Type B pancreatic cell (in vitro differentiated cells): Measurements from ENCODE around the gene SCAMP1. TPM values are rescaled to one million over a fixed set of nuclear protein-coding genes. Genes with fewer than 3 reads are reported as not detected.

Source experiments
- DNase-seq: peaks from one replicate; pipeline ENCODE4 v3.0.0; 2021; ENCODE audit warnings: mixed read lengths; ENCODE audit not compliant: unreplicated experiment; ENCODE audit errors: extremely low spot score
- H3K27ac Mint-ChIP-seq: 2 replicates; pipeline ENCODE4 v1.8.0; 2021; ENCODE audit warnings: mild to moderate bottlenecking, mixed read lengths
- H3K27me3 Mint-ChIP-seq: 2 replicates; pipeline ENCODE4 v1.8.0; 2021; ENCODE audit warnings: mixed read lengths
- H3K36me3 Mint-ChIP-seq: 2 replicates; pipeline ENCODE4 v1.8.0; 2021; ENCODE audit warnings: mixed read lengths
- H3K4me1 Mint-ChIP-seq: one replicate; pipeline ENCODE4 v1.8.0; 2021; ENCODE audit warnings: mixed read lengths; ENCODE audit not compliant: unreplicated experiment
- H3K4me3 Mint-ChIP-seq: 2 replicates; pipeline ENCODE4 v1.8.0; 2021; ENCODE audit warnings: mild to moderate bottlenecking, mixed read lengths
- H3K9me3 Mint-ChIP-seq: 2 replicates; pipeline ENCODE4 v1.8.0; 2021; ENCODE audit warnings: mixed read lengths
- total RNA-seq: library from RNA; stranded (reverse); gene quantifications from 2 replicates; pipeline ENCODE4 v1.2.1, GENCODE V29; 2021; ENCODE audit warnings: low replicate concordance
- TF ChIP-seq, protein P1 (sequence below): fragments of 200-600 bp; sonication (generic); conservative IDR thresholded peaks from 2 replicates; pipeline ENCODE4 v1.5.0; 2021; ENCODE audit warnings: antibody characterized with exemption, mild to moderate bottlenecking

The SCAMP1 gene
- total RNA-seq, 1 donor from 2014 or later: 50.8 TPM

DNA sequence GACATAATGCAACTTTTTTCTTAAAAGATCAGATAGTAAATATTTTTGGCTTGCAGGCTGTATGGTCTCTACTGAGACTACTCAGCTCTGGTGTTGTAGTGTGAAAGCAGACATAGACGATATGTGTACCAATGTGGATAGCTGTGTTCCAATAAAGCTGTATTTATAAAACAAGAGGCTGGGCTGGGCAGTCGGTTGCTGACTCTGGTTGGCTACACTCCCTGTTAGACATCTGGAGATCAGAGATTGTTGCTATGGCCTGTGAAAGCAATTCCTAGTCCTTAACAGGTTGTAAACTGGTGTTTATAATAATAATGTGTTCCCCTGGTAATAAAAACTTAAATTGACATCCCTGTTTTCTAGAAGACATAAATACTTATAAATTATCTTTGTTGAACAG, 24.4 kb upstream of the SCAMP1 start:
- Mint-ChIP-seq H3K4me3 (no peak overlapping the region), H3K9me3 (no peaks in the 10 kb centered on the region), H3K27me3 (no peaks in the 10 kb centered on the region), H3K27ac (no peak overlapping the region), H3K4me1 (peaks cover 16% of the 10 kb centered on the region), H3K36me3 (no peaks in the 10 kb centered on the region)
- no peak for DNase-seq
- TF ChIP-seq, protein P1, sequence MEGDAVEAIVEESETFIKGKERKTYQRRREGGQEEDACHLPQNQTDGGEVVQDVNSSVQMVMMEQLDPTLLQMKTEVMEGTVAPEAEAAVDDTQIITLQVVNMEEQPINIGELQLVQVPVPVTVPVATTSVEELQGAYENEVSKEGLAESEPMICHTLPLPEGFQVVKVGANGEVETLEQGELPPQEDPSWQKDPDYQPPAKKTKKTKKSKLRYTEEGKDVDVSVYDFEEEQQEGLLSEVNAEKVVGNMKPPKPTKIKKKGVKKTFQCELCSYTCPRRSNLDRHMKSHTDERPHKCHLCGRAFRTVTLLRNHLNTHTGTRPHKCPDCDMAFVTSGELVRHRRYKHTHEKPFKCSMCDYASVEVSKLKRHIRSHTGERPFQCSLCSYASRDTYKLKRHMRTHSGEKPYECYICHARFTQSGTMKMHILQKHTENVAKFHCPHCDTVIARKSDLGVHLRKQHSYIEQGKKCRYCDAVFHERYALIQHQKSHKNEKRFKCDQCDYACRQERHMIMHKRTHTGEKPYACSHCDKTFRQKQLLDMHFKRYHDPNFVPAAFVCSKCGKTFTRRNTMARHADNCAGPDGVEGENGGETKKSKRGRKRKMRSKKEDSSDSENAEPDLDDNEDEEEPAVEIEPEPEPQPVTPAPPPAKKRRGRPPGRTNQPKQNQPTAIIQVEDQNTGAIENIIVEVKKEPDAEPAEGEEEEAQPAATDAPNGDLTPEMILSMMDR: no peak

DNA sequence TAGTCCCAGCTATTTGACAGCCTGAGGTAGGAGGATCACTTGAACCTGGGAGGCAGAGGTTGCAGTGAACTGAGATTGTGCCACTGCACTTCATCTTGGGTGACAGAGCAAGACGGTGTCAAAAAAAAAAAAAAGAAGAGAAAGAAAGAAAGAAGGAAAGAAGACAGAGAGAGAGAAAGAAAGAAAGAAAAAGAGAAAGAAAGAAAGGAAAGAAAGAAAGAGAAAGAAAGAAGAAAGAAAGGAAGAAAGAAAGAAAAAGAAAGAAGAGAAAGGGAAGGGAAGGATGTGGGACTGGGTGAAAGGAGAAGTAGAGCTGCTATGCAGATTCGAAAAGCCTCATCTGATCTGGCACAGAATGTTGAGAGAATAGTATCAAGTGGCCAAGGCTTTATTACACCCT, 23.7 kb upstream of the SCAMP1 start:
- TF ChIP-seq, protein P1: no peak
- Mint-ChIP-seq H3K9me3 (no peaks in the 10 kb centered on the region), H3K27me3 (no peaks in the 10 kb centered on the region), H3K27ac (no peak overlapping the region), H3K36me3 (no peaks in the 10 kb centered on the region), H3K4me3 (no peak overlapping the region), H3K4me1 (peaks cover 11% of the 10 kb centered on the region)
- no peak for DNase-seq

DNA sequence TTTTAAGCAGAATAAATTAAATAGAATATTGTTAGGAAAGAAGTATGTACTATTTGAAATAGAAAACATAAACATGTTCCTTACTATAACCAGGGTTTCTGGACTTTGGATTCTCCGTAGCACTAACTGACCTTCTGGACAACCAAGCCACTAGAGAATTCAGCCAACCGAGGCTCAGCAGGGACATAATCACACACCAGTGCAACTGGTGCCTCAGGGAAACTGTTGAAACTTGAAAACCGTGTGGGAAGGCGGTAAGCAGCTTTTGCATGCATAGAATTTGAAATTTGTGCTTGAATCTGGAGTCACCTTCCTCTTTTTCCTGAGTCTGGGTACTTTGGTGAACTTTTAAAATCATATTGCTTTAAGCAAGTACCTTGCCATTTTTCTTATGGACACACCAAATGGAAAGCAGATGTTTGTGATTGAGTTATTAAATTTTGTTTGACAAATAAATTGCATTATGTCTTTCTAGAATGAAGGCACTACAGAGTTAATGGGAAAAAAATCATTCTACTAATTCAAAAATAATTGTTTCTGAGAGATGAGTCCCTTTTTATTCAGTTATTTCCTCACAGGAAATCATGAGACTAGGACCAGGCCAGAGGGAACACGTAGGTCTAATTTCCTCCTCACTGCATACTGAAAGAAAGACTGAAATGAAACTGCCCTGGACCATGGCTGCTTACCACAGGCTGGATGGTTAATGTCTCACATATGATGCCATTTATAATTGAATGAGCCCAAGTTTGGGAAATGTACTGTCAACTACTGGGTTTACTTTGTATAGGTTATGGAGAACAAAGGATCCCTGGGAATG, 20.6 kb upstream of the SCAMP1 start:
- Mint-ChIP-seq H3K4me3 (no peak overlapping the region), H3K4me1 (peaks cover 9% of the 10 kb centered on the region), H3K27ac (no peak overlapping the region), H3K27me3 (no peaks in the 10 kb centered on the region), H3K9me3 (no peaks in the 10 kb centered on the region), H3K36me3 (no peaks in the 10 kb centered on the region)
- DNase-seq: no peak
- TF ChIP-seq, protein P1: no peak

DNA sequence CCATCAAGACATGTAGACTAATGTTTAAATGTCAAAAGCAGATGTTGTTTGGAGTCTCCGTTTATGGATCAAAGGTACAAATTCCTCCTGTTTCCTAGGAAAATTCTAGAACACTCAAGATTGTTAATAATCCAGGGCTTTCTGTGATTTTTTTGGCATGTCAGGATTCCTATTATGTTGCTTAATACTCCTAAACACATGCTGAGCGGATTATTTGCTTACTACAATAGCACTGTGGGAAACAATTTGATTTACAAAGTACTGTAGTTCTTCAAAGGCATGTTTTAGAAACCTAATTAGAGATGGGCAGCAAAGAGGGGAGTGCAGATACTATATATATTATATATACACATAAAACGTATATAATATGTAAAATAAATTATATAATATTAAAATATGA, 19.0 kb upstream of the SCAMP1 start:
- TF ChIP-seq, protein P1: no peak
- Mint-ChIP-seq H3K9me3 (peaks cover 4% of the 10 kb centered on the region), H3K27me3 (no peaks in the 10 kb centered on the region), H3K4me1 (peaks cover 12% of the 10 kb centered on the region), H3K36me3 (peaks cover 3% of the 10 kb centered on the region), H3K27ac (no peak overlapping the region), H3K4me3 (no peak overlapping the region)
- DNase-seq: no peak

DNA sequence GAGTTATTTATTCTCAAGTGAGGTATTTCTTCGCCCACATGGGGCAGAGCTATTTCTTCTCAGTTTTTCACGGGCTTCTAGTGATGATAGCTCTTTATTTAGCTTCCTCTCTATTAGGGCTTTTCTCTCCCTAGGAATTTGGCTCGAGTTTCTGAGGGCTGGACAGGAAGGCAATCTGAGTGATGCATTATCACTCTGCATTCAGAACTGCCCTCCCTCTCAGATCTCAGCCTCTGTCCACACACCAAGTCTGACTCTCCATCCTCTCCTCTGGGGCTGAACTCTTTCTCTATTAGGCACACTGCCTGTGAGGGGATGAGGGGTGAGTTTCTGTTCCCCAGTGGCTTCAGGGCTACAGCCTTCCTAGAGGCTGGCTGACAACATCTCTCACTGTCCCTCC, 14.9 kb upstream of the SCAMP1 start:
- TF ChIP-seq, protein P1: no peak
- Mint-ChIP-seq H3K36me3 (peaks cover 3% of the 10 kb centered on the region), H3K4me3 (peak overlapping the region; percentile 58), H3K4me1 (peaks cover 7% of the 10 kb centered on the region), H3K27ac (peak overlapping the region; percentile 45), H3K9me3 (peaks cover 4% of the 10 kb centered on the region), H3K27me3 (no peaks in the 10 kb centered on the region)
- DNase-seq: no peak
